Small intestine (tissue), 7 donors: ENCODE results near the gene ATP5PD. TPM values are rescaled to one million over a fixed set of nuclear protein-coding genes. Genes with fewer than 3 reads are reported as not detected.

ENCODE experiments used
- DNase-seq, 2 donors: peaks; one replicate each; pipeline versions ENCODE4 v3.0.0 to v3.0.0-alpha.2; 2013
- FAIRE-seq: peaks from 2 replicates; lab custom pipeline; 2012; peaks lifted over from hg19 to GRCh38; lab: Jason Lieb, UNC
- H3K27ac ChIP-seq, 3 donors: one replicate each; pipeline ENCODE4 v1.5.1; 2013; ENCODE audit warnings: low read length in 2 of 3, mild to moderate bottlenecking in 2 of 3, control low read depth in 1 of 3, inconsistent platforms in 1 of 3, low read depth in 1 of 3, moderate library complexity in 1 of 3
- H3K27me3 ChIP-seq, 3 donors: one replicate each; pipeline ENCODE4 v1.6.1; 2013; ENCODE audit warnings: low read length in 3 of 3, inconsistent platforms in 1 of 3; ENCODE audit not compliant: control insufficient read depth in 3 of 3, insufficient read depth in 3 of 3
- H3K36me3 ChIP-seq, 3 donors: one replicate each; pipeline ENCODE4 v1.6.1; 2013; ENCODE audit warnings: low read length in 3 of 3, inconsistent platforms in 1 of 3, low read depth in 1 of 3, mild to moderate bottlenecking in 1 of 3, moderate library complexity in 1 of 3; ENCODE audit not compliant: control insufficient read depth in 3 of 3, insufficient read depth in 2 of 3
- H3K4me1 ChIP-seq, 3 donors: one replicate each; pipeline ENCODE4 v1.6.1; 2013; ENCODE audit warnings: low read length in 2 of 3, inconsistent platforms in 1 of 3, low read depth in 1 of 3, mild to moderate bottlenecking in 1 of 3, moderate library complexity in 1 of 3; ENCODE audit not compliant: control insufficient read depth in 3 of 3, insufficient read depth in 2 of 3
- H3K4me3 ChIP-seq, 3 donors: one replicate each; pipeline ENCODE4 v1.5.1; 2013; ENCODE audit warnings: low read length in 3 of 3, control low read depth in 1 of 3, inconsistent platforms in 1 of 3, low read depth in 1 of 3, mild to moderate bottlenecking in 1 of 3, moderate library complexity in 1 of 3
- H3K9me3 ChIP-seq, 2 donors: one replicate each; pipeline ENCODE4 v1.6.1; 2013; ENCODE audit warnings: low read depth in 1 of 2, low read length in 1 of 2; ENCODE audit not compliant: control insufficient read depth in 2 of 2, insufficient read depth in 1 of 2
- WGBS, 3 donors: extraction: QIAGEN DNeasy Blood & Tissue Kit; methylation state at CpG; one replicate each; pipeline ENCODE4 v1.1.7; 2013; 5-methylcytosine and 5-hydroxymethylcytosine counted together
- polyA plus RNA-seq, 4 donors: library from polyadenylated mRNA; stranded (reverse) in 3 of 4; unstranded in 1 of 4; fragments of 200-250 nt in 3 of 4; fragments of 120-200 nt in 1 of 4; gene quantifications; one replicate each; pipeline versions ENCODE4 v1.2.1 to v1.2.3, GENCODE V29; 2013
- donor health status: healthy with polysubstance abuse.
- donor health status: control.
- donor health status: control.
- donor health status: Bipolar disorder and iron deficiency.
- donor health status: healthy.

ATP5PD gene
- polyA plus RNA-seq, 4 donors: 286 to 919 (median 609) TPM

DNA sequence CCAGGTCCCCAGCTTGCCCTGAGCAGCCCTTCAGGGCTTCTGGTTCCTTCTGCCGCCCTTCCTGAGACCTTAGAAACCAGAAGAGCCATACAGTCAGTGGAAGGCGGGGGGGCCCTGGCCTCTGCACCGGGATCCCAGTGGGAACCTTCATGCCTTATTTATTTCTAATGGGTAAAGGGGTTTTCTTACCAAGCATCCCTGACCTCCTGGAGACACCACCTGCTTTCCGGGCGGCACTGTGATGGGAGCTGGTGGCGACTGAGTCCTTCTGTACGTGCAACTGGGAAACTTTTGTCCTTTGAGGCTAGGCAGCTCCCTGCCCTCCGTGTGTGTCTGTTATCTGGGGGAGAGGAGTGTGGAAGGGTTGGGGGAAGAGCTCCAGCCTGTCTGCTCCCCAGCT is 41.5 kb downstream of the ATP5PD start:
- 87 to 93% (median 90%) methylated on average over 7 to 8 of the region's 8 CpGs for WGBS, 3 donors
- Histone ChIP-seq H3K4me1 (no peaks in the 10 kb centered on the region), H3K4me3 (no peak overlapping the region), H3K27me3 (no peaks in the 10 kb centered on the region), H3K27ac (no peak overlapping the region), H3K36me3 (peaks cover 0 to 49% (median 13%) of the 10 kb centered on the region in 3 donors), H3K9me3 (no peaks in the 10 kb centered on the region)
- DNase-seq: no peak
- no peak for FAIRE-seq

GRCh38 chr17:75004371-75004770 is 42.4 kb downstream of the ATP5PD start:
- no peak overlapping the region for H3K4me3 ChIP-seq
- 92 to 100% (median 94%) methylated on average over 3 of the region's 3 CpGs for WGBS, 3 donors
- DNase-seq: no peak
- no peak overlapping the region for H3K27ac ChIP-seq
- H3K36me3 ChIP-seq: peaks cover 0 to 55% (median 13%) of the 10 kb centered on the region in 3 donors
- H3K27me3 ChIP-seq: no peaks in the 10 kb centered on the region
- H3K9me3 ChIP-seq: no peaks in the 10 kb centered on the region
- no peak for FAIRE-seq
- no peaks in the 10 kb centered on the region for H3K4me1 ChIP-seq

DNA sequence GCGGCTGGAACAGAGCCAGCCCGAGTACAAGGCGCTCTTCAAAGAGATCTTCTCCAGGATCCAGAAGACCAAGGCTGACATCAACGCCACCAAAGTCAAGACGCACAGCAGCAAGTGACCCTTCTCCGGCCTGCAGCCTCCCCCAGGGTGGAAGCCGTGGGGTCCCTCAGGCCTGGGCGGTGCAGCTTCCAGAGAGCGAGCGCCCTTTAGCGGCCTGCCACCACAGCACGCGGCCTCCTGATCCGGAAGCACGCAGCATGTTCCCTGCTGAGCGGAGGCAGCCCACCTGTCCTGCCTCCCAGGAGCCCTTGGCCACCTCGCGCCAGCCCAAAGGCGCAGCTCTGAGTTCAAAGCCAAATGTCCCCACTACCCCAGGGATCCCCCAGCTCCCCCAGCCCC is 42.8 kb downstream of the ATP5PD start:
- H3K36me3 ChIP-seq: peaks cover 0 to 58% (median 13%) of the 10 kb centered on the region in 3 donors
- H3K4me1 ChIP-seq: no peaks in the 10 kb centered on the region
- H3K27ac ChIP-seq: no peak overlapping the region
- no peak overlapping the region for H3K4me3 ChIP-seq
- FAIRE-seq (no peak), DNase-seq (no peak)
- H3K27me3 ChIP-seq: no peaks in the 10 kb centered on the region
- H3K9me3 ChIP-seq: no peaks in the 10 kb centered on the region
- WGBS, 3 donors: 92 to 95% (median 94%) methylated on average over 19 of the region's 19 CpGs

GRCh38 chr17:75003070-75003956 is 43.5 kb downstream of the ATP5PD start:
- H3K27me3 ChIP-seq: no peaks in the 10 kb centered on the region
- no peaks in the 10 kb centered on the region for H3K9me3 ChIP-seq
- H3K4me1 ChIP-seq: no peaks in the 10 kb centered on the region
- H3K27ac ChIP-seq: no peak overlapping the region
- FAIRE-seq: no peak
- 88 to 92% (median 89%) methylated on average over 63 to 76 of the region's 76 CpGs for WGBS, 3 donors
- H3K36me3 ChIP-seq: peaks cover 0 to 61% (median 13%) of the 10 kb centered on the region in 3 donors
- no peak overlapping the region for H3K4me3 ChIP-seq
- DNase-seq: no peak

DNA sequence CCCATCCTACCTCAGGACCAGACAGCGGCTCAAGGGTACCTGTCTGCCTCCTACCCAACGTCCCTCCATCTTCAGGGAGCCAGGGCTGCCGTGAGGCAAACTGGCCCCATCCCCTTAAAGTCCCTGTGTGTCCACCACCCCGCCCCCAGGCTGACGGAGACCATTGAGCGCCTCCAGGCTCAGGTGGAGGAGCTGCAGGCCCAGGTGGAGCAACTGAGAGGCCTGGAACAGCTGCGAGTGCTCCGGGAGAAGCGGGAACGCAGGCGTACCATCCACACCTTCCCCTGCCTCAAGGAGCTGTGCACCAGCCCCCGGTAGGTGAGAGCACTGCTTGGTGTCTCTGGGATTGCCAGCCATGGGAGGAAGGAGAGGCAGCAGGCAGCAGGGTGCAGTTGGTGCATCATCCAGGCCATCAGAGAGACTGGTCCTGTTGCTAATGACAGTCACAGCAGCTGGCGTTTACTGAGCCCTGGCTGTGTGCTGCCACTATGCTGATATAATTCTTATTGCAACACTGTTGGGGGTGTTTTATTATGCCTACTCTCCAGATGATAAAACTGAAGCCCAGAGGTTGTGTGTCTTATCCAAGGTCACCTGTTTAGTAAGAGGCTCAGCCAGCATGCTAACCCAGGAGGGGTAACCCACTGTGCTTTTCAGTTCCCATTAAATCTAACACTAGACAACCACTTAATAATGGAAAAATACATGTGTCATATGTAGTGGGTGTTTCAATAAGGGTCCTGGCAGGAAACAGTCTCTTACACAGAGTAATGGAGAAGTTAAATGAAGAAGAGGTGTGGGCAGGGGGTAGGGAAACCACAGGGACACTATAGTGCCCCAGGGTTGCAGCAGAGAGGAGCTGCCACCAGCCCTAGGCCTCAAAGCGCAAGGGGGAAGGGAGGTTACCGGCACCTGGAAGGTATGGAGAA is 44.6 kb downstream of the ATP5PD start:
- DNase-seq (no peak), FAIRE-seq (no peak)
- Histone ChIP-seq H3K9me3 (no peaks in the 10 kb centered on the region), H3K36me3 (peaks cover 0 to 61% (median 13%) of the 10 kb centered on the region in 3 donors), H3K4me3 (no peak overlapping the region), H3K27ac (no peak overlapping the region), H3K27me3 (no peaks in the 10 kb centered on the region), H3K4me1 (no peaks in the 10 kb centered on the region)
- WGBS, 3 donors: 87 to 94% (median 91%) methylated on average over 15 of the region's 15 CpGs

DNA sequence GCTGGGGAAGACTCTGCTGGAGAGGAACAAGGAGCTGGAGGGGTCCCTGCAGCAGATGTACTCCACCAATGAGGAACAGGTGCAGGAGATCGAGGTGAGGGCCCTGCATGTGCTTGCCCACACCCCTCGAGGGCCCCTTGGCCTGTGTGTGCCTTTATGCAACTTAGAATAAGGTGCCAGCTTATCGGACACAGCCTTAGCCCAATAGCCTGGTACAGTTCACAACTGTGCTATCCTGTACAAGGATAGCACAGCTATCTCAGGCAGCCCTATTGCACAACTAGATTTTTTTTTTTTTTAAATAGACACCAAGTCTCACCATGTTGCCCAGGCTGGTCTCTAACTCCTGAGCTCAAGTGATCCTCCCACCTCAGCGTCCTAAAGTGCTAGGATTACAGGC is 47.2 kb downstream of the ATP5PD start:
- H3K27ac ChIP-seq: no peak overlapping the region
- H3K9me3 ChIP-seq: no peaks in the 10 kb centered on the region
- H3K4me1 ChIP-seq: no peaks in the 10 kb centered on the region
- FAIRE-seq (no peak), DNase-seq (no peak)
- WGBS, 3 donors: 80 to 85% (median 82%) methylated on average over 4 of the region's 4 CpGs
- H3K27me3 ChIP-seq: no peaks in the 10 kb centered on the region
- H3K36me3 ChIP-seq: peaks cover 0 to 50% (median 9%) of the 10 kb centered on the region in 3 donors
- H3K4me3 ChIP-seq: no peak overlapping the region

DNA sequence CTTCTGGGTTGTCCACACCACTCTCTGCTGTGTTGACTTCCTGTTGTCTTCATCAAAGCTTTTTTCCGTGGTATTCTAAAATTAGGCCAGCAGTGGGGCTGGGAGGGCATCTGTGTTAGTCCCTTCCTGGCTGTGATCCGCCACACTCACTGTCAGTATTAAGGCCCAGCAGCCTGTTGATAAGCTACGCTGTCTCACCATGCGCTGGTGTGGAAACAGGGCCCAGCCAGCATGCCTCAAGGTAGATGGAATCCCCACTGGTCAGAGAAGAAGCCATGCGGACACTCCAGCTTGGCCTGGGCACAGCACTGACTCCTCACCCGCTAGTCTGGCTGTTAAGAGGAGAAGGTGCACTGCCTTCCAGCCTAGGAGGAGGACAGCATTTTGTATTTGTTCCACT is 48.0 kb downstream of the ATP5PD start:
- Histone ChIP-seq H3K27me3 (no peaks in the 10 kb centered on the region), H3K9me3 (no peaks in the 10 kb centered on the region), H3K36me3 (peaks cover 0 to 44% (median 9%) of the 10 kb centered on the region in 3 donors), H3K27ac (no peak overlapping the region), H3K4me3 (no peak overlapping the region), H3K4me1 (peaks cover 0 to 6% (median 0%) of the 10 kb centered on the region in 3 donors)
- WGBS, 3 donors: 81 to 90% (median 89%) methylated on average over 6 of the region's 6 CpGs
- FAIRE-seq: no peak
- DNase-seq: no peak

DNA sequence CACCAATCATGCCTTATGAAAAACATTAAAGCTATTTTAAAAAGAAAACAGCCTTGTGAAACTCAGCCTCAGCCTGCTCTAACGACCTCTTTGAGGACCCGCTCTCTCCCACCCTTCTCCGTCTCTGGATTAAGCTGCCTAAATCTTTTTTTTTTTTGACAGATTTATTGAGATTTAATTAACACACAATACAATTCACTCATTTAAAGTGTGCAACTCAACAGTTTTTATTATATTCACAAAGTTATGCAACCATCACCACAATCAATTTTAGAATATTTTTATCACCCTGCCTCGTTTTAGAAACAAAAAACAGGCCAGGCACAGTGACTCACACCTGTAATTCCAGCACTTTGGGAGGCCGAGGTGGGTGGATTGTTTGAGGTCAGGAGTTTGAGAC is 50.9 kb downstream of the ATP5PD start:
- 61 to 80% (median 73%) methylated on average over 5 of the region's 5 CpGs for WGBS, 3 donors
- FAIRE-seq (no peak), DNase-seq (no peak)
- no peak overlapping the region for H3K4me3 ChIP-seq
- peaks cover 0 to 26% (median 4%) of the 10 kb centered on the region in 3 donors for H3K4me1 ChIP-seq
- H3K27ac ChIP-seq: no peak overlapping the region
- H3K36me3 ChIP-seq: peaks cover 0 to 20% (median 0%) of the 10 kb centered on the region in 3 donors
- no peaks in the 10 kb centered on the region for H3K9me3 ChIP-seq
- no peaks in the 10 kb centered on the region for H3K27me3 ChIP-seq
